Activated T-cell treated with anti-CD3 and anti-CD28 coated beads, Interleukin-2, amount 50 U/mL, for 4 hours (primary cell): ENCODE data around the gene ECE2. TPM values are rescaled to one million over a fixed set of nuclear protein-coding genes. Genes with fewer than 3 reads are reported as not detected.
A peak's percentile ranks its signal among the peaks of the same experiment; 100 is the strongest.

Experiments used
- ATAC-seq, 2 donors: fragments of 200-7000 bp; cut with Tn5 transposase; one replicate each; pipeline ENCODE4 v1.10.0; 2021
- DNase-seq: peaks from one replicate; pipeline ENCODE4 v3.0.0-alpha.2; 2020
- H3K27me3 Mint-ChIP-seq: one replicate; pipeline ENCODE4 v1.8.0; 2021; ENCODE audit warnings: low read depth, mixed read lengths
- H3K36me3 Mint-ChIP-seq: one replicate; pipeline ENCODE4 v1.8.0; 2022; ENCODE audit warnings: mixed read lengths; ENCODE audit not compliant: insufficient read depth
- H3K4me1 Mint-ChIP-seq: one replicate; pipeline ENCODE4 v1.8.0; 2021; ENCODE audit warnings: low read depth, mixed read lengths
- H3K4me3 Mint-ChIP-seq: one replicate; pipeline ENCODE4 v1.8.0; 2021; ENCODE audit warnings: mild to moderate bottlenecking, moderate library complexity, mixed read lengths
- H3K9me3 Mint-ChIP-seq: one replicate; pipeline ENCODE4 v1.8.0; 2021; ENCODE audit warnings: mixed read lengths
- total RNA-seq, 3 donors: library from RNA; stranded (reverse); gene quantifications; one replicate each; pipeline ENCODE4 v1.2.1, GENCODE V29; 2021

The ECE2 gene
- total RNA-seq, 3 donors from 2014 or later: not detected

GRCh38 chr3:184275381-184275701 lies 481 bp upstream of the ECE2 start:
- ATAC-seq: no peak
- Mint-ChIP-seq H3K9me3 (no peaks in the 10 kb centered on the region), H3K4me1 (peaks cover 3% of the 10 kb centered on the region), H3K27me3 (peaks cover 49% of the 10 kb centered on the region), H3K36me3 (no peaks in the 10 kb centered on the region), H3K4me3 (no peak overlapping the region)
- DNase-seq: no peak

DNA sequence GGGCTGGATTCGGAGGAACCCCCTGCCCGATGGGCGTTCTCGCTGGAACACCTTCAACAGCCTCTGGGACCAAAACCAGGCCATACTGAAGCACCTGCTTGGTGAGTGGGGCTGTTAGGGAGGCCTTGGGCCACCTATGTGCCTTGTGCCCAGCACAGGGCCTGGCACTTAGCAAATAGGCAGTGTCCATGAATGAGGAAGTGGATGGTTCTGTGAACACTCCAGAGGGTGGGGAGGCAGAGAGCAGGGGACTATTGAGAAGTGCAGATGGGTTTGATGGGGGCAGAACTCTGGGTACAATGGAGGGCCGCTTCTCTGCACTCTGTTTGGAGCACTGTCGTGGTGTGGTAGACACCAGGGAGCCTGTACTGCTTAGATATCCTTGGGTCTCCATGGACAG lies 1.5 kb downstream of the ECE2 start:
- Mint-ChIP-seq H3K4me3 (no peak overlapping the region), H3K4me1 (peaks cover 3% of the 10 kb centered on the region), H3K9me3 (no peaks in the 10 kb centered on the region), H3K27me3 (peaks cover 38% of the 10 kb centered on the region), H3K36me3 (no peaks in the 10 kb centered on the region)
- no peak for DNase-seq
- ATAC-seq: no peak

GRCh38 chr3:184282941-184283340 lies 7.1 kb downstream of the ECE2 start:
- H3K36me3 Mint-ChIP-seq: no peaks in the 10 kb centered on the region
- no peak for DNase-seq
- no peak for ATAC-seq
- no peak overlapping the region for H3K4me3 Mint-ChIP-seq
- no peaks in the 10 kb centered on the region for H3K4me1 Mint-ChIP-seq
- H3K27me3 Mint-ChIP-seq: peaks cover 16% of the 10 kb centered on the region
- no peaks in the 10 kb centered on the region for H3K9me3 Mint-ChIP-seq

- no peak for DNase-seq
- Mint-ChIP-seq H3K4me1 (no peaks in the 10 kb centered on the region), H3K4me3 (no peak overlapping the region), H3K9me3 (no peaks in the 10 kb centered on the region), H3K27me3 (peaks cover 12% of the 10 kb centered on the region), H3K36me3 (no peaks in the 10 kb centered on the region)
- ATAC-seq: no peak
Measured at GRCh38 chr3:184283681-184284080, 7.9 kb downstream of the ECE2 start.

GRCh38 chr3:184284696-184285095 lies 8.9 kb downstream of the ECE2 start:
- Mint-ChIP-seq H3K27me3 (peaks cover 19% of the 10 kb centered on the region), H3K4me1 (no peaks in the 10 kb centered on the region), H3K4me3 (no peak overlapping the region), H3K9me3 (no peaks in the 10 kb centered on the region), H3K36me3 (no peaks in the 10 kb centered on the region)
- ATAC-seq (peak in 1 of 2 donors; percentile 47), DNase-seq (no peak)

- Mint-ChIP-seq H3K36me3 (no peaks in the 10 kb centered on the region), H3K27me3 (peaks cover 20% of the 10 kb centered on the region), H3K4me3 (no peak overlapping the region), H3K9me3 (no peaks in the 10 kb centered on the region), H3K4me1 (no peaks in the 10 kb centered on the region)
- DNase-seq (peak; percentile 60), ATAC-seq (peak; percentile 77 to 83)
Measured at GRCh38 chr3:184289426-184289938, 13.7 kb downstream of the ECE2 start.

DNA sequence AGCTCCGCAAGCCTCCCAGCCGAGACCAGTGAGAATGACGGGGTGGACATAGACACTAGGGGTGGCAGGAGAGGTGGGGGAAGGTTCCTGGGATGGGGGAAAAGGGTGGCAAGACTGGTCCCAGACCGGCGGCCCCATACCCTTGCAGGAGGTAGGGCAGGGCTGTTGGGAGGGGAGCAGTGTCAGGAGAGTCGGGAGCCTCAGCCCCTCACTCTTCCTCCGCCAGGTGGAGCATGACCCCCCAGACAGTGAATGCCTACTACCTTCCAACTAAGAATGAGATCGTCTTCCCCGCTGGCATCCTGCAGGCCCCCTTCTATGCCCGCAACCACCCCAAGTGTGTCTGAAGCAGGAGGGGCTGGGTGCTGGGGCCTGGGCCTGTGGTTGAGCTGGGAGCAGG lies 14.5 kb downstream of the ECE2 start:
- ATAC-seq (no peak), DNase-seq (no peak)
- no peak overlapping the region for H3K4me3 Mint-ChIP-seq
- no peaks in the 10 kb centered on the region for H3K36me3 Mint-ChIP-seq
- no peaks in the 10 kb centered on the region for H3K9me3 Mint-ChIP-seq
- H3K27me3 Mint-ChIP-seq: peaks cover 22% of the 10 kb centered on the region
- H3K4me1 Mint-ChIP-seq: no peaks in the 10 kb centered on the region

DNA sequence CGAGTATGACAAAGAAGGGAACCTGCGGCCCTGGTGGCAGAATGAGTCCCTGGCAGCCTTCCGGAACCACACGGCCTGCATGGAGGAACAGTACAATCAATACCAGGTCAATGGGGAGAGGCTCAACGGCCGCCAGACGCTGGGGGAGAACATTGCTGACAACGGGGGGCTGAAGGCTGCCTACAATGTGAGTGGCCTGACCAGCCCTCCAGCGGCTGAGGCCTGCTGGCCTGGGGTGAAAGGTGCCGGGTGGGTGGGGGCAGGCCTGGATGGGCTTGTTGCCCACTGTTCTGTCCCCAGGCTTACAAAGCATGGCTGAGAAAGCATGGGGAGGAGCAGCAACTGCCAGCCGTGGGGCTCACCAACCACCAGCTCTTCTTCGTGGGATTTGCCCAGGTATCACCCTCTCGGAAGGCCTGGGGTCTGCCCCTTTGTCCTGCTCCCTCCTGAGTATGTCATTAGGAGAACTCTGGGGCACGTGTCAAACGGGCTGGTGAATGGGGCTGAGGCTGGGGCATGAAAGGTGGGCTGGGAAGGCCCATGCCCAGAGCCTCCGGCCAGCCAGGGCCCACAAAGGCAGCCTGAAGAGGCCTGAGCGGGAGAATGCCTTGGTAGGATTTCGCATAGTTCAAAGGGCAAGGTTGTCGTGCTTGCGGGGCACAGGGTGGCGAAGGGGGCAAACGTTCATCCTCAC lies 15.4 kb downstream of the ECE2 start:
- H3K4me3 Mint-ChIP-seq: no peak overlapping the region
- peaks cover 15% of the 10 kb centered on the region for H3K27me3 Mint-ChIP-seq
- no peaks in the 10 kb centered on the region for H3K4me1 Mint-ChIP-seq
- no peak for ATAC-seq
- no peak for DNase-seq
- H3K36me3 Mint-ChIP-seq: no peaks in the 10 kb centered on the region
- H3K9me3 Mint-ChIP-seq: no peaks in the 10 kb centered on the region

GRCh38 chr3:184291738-184292445 lies 16.1 kb downstream of the ECE2 start:
- Mint-ChIP-seq H3K4me1 (no peaks in the 10 kb centered on the region), H3K27me3 (peaks cover 12% of the 10 kb centered on the region), H3K4me3 (no peak overlapping the region), H3K36me3 (no peaks in the 10 kb centered on the region), H3K9me3 (no peaks in the 10 kb centered on the region)
- no peak for ATAC-seq
- no peak for DNase-seq

- H3K4me3 Mint-ChIP-seq: no peak overlapping the region
Measured at GRCh38 chr3:184295771-184296170, 19.9 kb downstream of the ECE2 start.

DNA sequence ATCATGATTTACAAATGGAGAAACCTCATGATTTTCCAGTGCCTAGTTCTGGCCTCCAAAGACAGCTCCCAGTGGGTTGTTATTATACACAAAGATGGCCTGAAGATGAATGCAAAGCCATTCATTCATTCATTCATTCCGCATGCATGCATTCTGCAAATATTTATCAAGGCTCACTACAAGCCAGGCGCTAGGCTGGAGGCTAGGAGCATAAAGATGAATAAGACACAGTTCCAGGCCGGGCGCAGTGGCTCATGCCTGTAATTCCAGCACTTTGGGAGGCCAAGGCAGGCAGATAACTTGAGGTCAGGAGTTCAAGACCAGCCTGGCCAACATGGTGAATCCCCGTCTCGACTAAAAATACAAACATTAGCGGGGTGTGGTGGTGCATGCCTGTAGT lies 20.8 kb downstream of the ECE2 start:
- Mint-ChIP-seq H3K36me3 (peaks cover 13% of the 10 kb centered on the region), H3K9me3 (no peaks in the 10 kb centered on the region), H3K4me3 (no peak overlapping the region), H3K4me1 (peaks cover 19% of the 10 kb centered on the region), H3K27me3 (peaks cover 2% of the 10 kb centered on the region)
- ATAC-seq (no peak), DNase-seq (no peak)

More at GRCh38 chr3:184295771-184296170, 19.9 kb downstream of the ECE2 start:
- Mint-ChIP-seq H3K36me3 (peaks cover 9% of the 10 kb centered on the region), H3K9me3 (no peaks in the 10 kb centered on the region), H3K4me1 (peaks cover 15% of the 10 kb centered on the region), H3K27me3 (peaks cover 4% of the 10 kb centered on the region)
- ATAC-seq (no peak), DNase-seq (no peak)

DNA sequence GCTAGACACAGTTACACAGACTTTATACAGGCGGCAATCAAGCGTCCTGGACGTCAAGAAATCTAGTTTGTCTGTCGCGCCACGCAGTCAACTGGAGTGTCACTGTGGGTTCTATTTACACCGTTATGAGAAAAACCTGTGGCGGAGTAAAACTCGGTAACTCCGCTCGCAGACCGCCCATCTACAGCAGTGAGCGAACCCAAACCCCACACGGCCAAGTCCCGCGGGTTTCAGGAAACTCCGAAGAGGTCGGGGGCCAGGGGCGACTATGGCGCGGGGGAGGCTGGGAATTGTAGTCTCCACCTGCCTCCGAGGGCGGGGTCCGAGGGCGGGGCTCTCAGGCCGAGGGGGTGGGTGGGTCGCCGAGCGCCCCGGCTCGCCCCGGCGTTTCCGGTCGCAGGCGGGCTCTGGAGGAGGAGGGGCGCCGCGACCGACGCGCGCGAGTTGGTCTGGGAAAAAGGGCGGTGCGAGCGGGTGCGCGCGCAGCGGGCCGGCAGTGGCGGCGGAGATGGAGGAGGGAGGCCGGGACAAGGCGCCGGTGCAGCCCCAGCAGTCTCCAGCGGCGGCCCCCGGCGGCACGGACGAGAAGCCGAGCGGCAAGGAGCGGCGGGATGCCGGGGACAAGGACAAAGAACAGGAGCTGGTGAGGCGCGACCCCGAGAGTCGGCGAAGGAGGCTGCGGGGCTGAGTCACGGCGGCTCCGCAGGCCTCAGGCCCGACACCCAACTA lies 23.1 kb downstream of the ECE2 start, which contains the start of gene PSMD2:
Gene PSMD2 (plus strand): TSS at position 483 of the 729 bp plus-strand sequence. CDS start 26 bp downstream, at position 509.
- Mint-ChIP-seq H3K4me1 (peaks cover 27% of the 10 kb centered on the region), H3K4me3 (peak within 1 kb of the TSS; percentile 92), H3K9me3 (no peaks in the 10 kb centered on the region), H3K27me3 (peaks cover 2% of the 10 kb centered on the region), H3K36me3 (peaks cover 32% of the 10 kb centered on the region)
- ATAC-seq (peak; percentile 93 to 94), DNase-seq (peak; percentile 98)

- no peak for DNase-seq
- Mint-ChIP-seq H3K27me3 (peaks cover 2% of the 10 kb centered on the region), H3K4me3 (peak overlapping the region; percentile 92), H3K4me1 (peaks cover 27% of the 10 kb centered on the region), H3K36me3 (peaks cover 39% of the 10 kb centered on the region), H3K9me3 (no peaks in the 10 kb centered on the region)
- no peak for ATAC-seq
Measured at GRCh38 chr3:184299488-184300377, 23.9 kb downstream of the ECE2 start.

DNA sequence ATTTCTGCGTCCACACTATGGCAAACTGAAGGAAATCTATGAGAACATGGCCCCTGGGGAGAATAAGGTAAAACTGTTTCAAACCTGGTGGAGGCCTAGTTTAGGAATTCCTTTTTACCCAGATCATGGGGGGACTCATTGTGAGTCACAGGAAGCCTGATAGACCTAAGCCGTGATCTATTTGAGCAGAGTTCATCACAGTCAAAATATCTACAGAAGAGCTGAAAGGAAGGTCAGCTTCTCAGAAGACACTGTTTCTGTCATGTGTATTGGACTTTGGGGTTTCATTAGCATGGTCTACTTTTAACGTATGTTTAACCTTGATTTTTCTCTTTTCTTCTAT lies 24.5 kb downstream of the ECE2 start:
- DNase-seq: no peak
- Mint-ChIP-seq H3K4me1 (peaks cover 27% of the 10 kb centered on the region), H3K36me3 (peaks cover 41% of the 10 kb centered on the region)

More for the DNA sequence above, 24.5 kb downstream of the ECE2 start:
- no peak for ATAC-seq
- Mint-ChIP-seq H3K27me3 (no peaks in the 10 kb centered on the region), H3K4me3 (peak overlapping the region; percentile 92), H3K9me3 (no peaks in the 10 kb centered on the region)
